Hepatocyte (in vitro differentiated cells): ENCODE results near the gene DLGAP4.

Source experiments
- CTCF ChIP-seq: fragments of 200-600 bp; sonication (generic); IDR thresholded peaks from 2 replicates; pipeline ENCODE4 v1.5.1; 2016; ENCODE audit warnings: antibody characterized with exemption, mild to moderate bottlenecking; ENCODE audit not compliant: poor library complexity
- EZH2 ChIP-seq: fragments of 200-600 bp; sonication (generic); IDR thresholded peaks from 2 replicates; pipeline ENCODE4 v1.6.1; 2016; ENCODE audit warnings: antibody characterized with exemption, mild to moderate bottlenecking, borderline replicate concordance
- EZH2phosphoT487 ChIP-seq: fragments of 200-600 bp; sonication (generic); IDR thresholded peaks from one replicate; pipeline ENCODE4 v1.6.1; 2018; ENCODE audit warnings: antibody characterized with exemption, mild to moderate bottlenecking, low read depth, moderate library complexity; ENCODE audit not compliant: unreplicated experiment, severe bottlenecking

- no peak for TF ChIP-seq EZH2
- no peak for TF ChIP-seq CTCF
- TF ChIP-seq EZH2phosphoT487, result no peak
Measured at GRCh38 chr20:36269507-36269906, 36.6 kb upstream of the DLGAP4 start.
